K562 (cell line): Measurements from ENCODE around the gene OTP. TPM values are rescaled to one million over a fixed set of nuclear protein-coding genes. Genes with fewer than 3 reads are reported as not detected.

ENCODE experiments used
- polyA plus RNA-seq, 8 experiments: library from polyadenylated mRNA; depleted of rRNA in 4 of 8; stranded (reverse) in 5 of 8; unstranded in 3 of 8; fragments of >200 nt; fragmentation: Nextera tagmentation in 2 of 8; fragmentation: Illumina TruSeq in 1 of 8; extraction: Ambion mirVana in 2 of 8; extraction: Trizol in 1 of 8; gene quantifications; 2 replicates each; pipeline versions ENCODE4 v1.2.1 to v1.2.3, GENCODE V29; 2011 to 2014; ENCODE audit warnings: inconsistent platforms in 1 of 8, missing spikeins in 1 of 8
- total RNA-seq, 7 experiments: library from RNA; depleted of rRNA in 6 of 7; stranded (reverse); fragments of >200 nt in 6 of 7; fragmentation: Illumina TruSeq in 2 of 7; extraction: Trizol in 2 of 7; gene quantifications; 2 replicates each; pipeline versions ENCODE4 v1.2.1 to v1.2.3, GENCODE V29; 2011 to 2021; ENCODE audit warnings: low replicate concordance in 1 of 7
- TF ChIP-seq, protein P1 (sequence below): fragments of 250-450 bp; sonication (Bioruptor Pico); IDR thresholded peaks from 2 replicates; pipeline ENCODE4 v1.4.0; 2020; ENCODE audit warnings: mild to moderate bottlenecking, moderate library complexity
- TF ChIP-seq, protein P2 (sequence below): fragments of 450-650 bp; IDR thresholded peaks from 2 replicates; pipeline ENCODE4 v1.6.1; 2018; ENCODE audit warnings: mild to moderate bottlenecking, low read depth; ENCODE audit not compliant: partially characterized antibody

The OTP gene
- total and polyA plus RNA-seq, 9 of the 15 experiments (the other 6 are each of a cell fraction or from before 2014, with no cell fraction given) = 0.04 to 0.16 (median 0.06) TPM; not detected in 4

DNA sequence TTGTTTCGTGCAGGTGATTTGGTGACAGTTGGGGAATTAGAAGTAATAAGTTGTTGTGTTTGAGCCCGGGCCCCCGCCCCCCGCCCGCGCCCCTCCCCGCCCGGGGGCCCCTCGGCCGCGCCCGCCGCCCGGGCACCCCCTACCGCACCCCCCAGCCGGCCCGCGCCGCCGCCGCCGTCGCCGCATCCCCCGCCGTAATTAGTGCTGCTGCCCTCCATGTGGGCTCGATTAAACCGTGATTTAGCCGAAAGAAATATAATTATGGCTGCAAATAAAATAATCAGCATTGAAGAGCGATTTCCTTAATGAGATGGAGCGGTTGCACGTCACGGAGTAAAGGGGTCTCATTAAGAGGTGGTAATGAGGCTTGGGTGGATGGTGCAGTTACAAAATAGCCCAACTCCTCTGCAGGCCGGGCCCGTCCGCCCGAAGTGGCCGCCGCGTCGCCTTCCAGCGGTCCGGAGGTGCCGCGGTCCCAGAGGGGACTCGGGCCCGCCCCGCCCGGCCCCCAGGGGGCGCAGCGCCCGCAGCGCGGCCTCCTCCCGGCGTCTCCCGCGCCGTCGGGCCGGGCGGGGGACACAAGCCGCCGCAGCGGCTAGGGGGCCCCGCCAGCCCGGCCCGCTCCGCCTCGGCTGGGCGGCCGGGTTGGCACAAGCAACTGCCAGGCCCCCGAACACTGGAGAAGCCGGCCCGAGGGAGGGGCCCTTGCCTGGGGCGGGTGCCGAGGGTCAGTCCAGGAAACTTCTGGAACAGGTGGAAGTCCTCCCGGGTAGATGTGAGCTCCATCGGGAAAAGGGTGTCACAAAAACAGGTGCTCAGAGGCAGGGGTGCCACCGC lies 6.9 kb upstream of the OTP start (continued):
- TF ChIP-seq, protein P1, sequence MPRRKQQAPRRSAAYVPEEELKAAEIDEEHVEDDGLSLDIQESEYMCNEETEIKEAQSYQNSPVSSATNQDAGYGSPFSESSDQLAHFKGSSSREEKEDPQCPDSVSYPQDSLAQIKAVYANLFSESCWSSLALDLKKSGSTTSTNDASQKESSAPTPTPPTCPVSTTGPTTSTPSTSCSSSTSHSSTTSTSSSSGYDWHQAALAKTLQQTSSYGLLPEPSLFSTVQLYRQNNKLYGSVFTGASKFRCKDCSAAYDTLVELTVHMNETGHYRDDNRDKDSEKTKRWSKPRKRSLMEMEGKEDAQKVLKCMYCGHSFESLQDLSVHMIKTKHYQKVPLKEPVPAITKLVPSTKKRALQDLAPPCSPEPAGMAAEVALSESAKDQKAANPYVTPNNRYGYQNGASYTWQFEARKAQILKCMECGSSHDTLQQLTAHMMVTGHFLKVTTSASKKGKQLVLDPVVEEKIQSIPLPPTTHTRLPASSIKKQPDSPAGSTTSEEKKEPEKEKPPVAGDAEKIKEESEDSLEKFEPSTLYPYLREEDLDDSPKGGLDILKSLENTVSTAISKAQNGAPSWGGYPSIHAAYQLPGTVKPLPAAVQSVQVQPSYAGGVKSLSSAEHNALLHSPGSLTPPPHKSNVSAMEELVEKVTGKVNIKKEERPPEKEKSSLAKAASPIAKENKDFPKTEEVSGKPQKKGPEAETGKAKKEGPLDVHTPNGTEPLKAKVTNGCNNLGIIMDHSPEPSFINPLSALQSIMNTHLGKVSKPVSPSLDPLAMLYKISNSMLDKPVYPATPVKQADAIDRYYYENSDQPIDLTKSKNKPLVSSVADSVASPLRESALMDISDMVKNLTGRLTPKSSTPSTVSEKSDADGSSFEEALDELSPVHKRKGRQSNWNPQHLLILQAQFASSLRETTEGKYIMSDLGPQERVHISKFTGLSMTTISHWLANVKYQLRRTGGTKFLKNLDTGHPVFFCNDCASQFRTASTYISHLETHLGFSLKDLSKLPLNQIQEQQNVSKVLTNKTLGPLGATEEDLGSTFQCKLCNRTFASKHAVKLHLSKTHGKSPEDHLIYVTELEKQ (CRISPR knock-in tag) = no peak
- TF ChIP-seq, protein P2, sequence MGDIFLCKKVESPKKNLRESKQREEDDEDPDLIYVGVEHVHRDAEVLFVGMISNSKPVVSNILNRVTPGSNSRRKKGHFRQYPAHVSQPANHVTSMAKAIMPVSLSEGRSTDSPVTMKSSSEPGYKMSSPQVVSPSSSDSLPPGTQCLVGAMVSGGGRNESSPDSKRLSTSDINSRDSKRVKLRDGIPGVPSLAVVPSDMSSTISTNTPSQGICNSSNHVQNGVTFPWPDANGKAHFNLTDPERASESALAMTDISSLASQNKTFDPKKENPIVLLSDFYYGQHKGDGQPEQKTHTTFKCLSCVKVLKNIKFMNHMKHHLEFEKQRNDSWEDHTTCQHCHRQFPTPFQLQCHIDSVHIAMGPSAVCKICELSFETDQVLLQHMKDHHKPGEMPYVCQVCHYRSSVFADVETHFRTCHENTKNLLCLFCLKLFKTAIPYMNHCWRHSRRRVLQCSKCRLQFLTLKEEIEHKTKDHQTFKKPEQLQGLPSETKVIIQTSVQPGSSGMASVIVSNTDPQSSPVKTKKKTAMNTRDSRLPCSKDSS = no peak
